Measurements from ENCODE around the gene TTLL8. TPM values are rescaled to one million over a fixed set of nuclear protein-coding genes. Genes with fewer than 3 reads are reported as not detected.

Gene TTLL8
- total and polyA plus RNA-seq, 2 of the 8 experiments (the other 6 are each of a cell fraction or from before 2014, with no cell fraction given) = not detected

DNA sequence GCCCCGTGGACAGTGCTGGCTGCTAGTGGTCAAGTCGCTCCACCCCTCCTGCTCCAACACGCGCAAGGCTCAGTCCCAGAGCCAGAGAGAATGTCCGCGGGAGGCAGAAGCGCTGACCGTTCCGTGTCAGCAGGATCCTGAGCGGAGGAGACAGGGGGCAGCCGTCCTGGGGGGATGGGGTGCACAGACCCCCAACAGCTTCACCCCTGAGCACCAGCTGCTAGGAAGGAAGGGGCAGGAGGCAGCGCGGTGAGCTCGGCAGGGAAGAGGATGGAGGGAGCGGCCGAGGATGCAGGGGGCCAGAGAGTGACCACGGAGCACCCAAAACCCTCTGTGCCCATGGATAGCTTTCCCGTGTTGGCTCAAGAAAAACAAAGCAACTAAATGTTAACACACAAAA lies 6.4 kb upstream of the TTLL8 start:
- H2BK15ac ChIP-seq (ENCODE audit: low read length) = no peak overlapping the region
- H3K56ac ChIP-seq (replicated peaks; ENCODE audit: insufficient read length, low read depth, low read length) = no peak overlapping the region
- no peaks in the 10 kb centered on the region for H4K20me1 ChIP-seq (replicated peaks in 1 of 2; ENCODE audit: control insufficient read depth in 1 of 2, insufficient read depth in 2 of 2, low read length in 2 of 2)
- WGBS, 2 experiments (ENCODE audit: extremely low coverage in 1 of 2, insufficient coverage in 1 of 2, insufficient read length in 1 of 2, insufficient replicate concordance in 2 of 2, low coverage in 1 of 2, low lambda C conversion rate in 2 of 2, missing lambda C conversion rate in 1 of 2) = 90% methylated on average over 18 of the region's 18 CpGs; no CpG with 5 or more reads in 1 of the 2 experiments
- no peak overlapping the region for H3K9ac ChIP-seq (replicated peaks in 1 of 4; ENCODE audit: extremely low read depth in 1 of 4, low read depth in 3 of 4, low read length in 3 of 4)
- H4K5ac ChIP-seq (ENCODE audit: insufficient read length, low read depth, low read length) = no peak overlapping the region
- H2BK120ac ChIP-seq (replicated peaks; ENCODE audit: low read depth, low read length) = no peak overlapping the region
- POLR2A ChIA-PET (ENCODE audit: partially characterized antibody) = interaction anchor here (1.1 kb wide), 1 partner anchor 8 kb away, joined by 4 read pairs; no protein-coding TSS in a partner anchor
- H3K4ac ChIP-seq (replicated peaks; ENCODE audit: insufficient read length, low read depth, low read length) = no peak overlapping the region
- H3K23me2 ChIP-seq (ENCODE audit: low read depth, low read length) = peaks cover under 1% of the 10 kb centered on the region; the same call in 1 of the 2 replicates
- no peaks in the 10 kb centered on the region for H3K36me3 ChIP-seq (ENCODE audit: control insufficient read depth in 2 of 4, insufficient read depth in 4 of 4, low read length in 3 of 4)
- H2BK12ac ChIP-seq (ENCODE audit: low read depth, low read length) = no peak overlapping the region
- no peak overlapping the region for H3K18ac ChIP-seq (ENCODE audit: extremely low read depth, low read length)
- H2BK20ac ChIP-seq (ENCODE audit: low read length) = no peak overlapping the region
- H2AFZ ChIP-seq (ENCODE audit: low read length) = no peak overlapping the region
- no peak overlapping the region for H2BK5ac ChIP-seq (ENCODE audit: low read depth, low read length)
- H3K27me3 ChIP-seq (replicated peaks in 1 of 4; ENCODE audit: control insufficient read depth in 3 of 4, extremely low read depth in 1 of 4, insufficient read depth in 3 of 4, low read length in 3 of 4) = peaks cover 0 to 4% (median 0%) of the 10 kb centered on the region in 4 experiments; a peak in 2 of 7 replicates
- no peaks in the 10 kb centered on the region for H3K9me3 ChIP-seq (ENCODE audit: insufficient read depth in 2 of 2, low read depth in 1 of 2, low read length in 1 of 2)
- no peak overlapping the region for H2AK5ac ChIP-seq (ENCODE audit: low read depth, low read length)
- CTCF ChIA-PET (ENCODE audit: partially characterized antibody) = interaction anchor here (0.9 to 2.0 kb wide), 8 partner anchors 11 to 144 kb away, joined by 3 to 7 read pairs (median 4); partner anchors contain the start of gene MLC1
- H3K79me2 ChIP-seq (ENCODE audit: control insufficient read depth in 1 of 2, insufficient read depth in 2 of 2, low read length in 2 of 2) = no peaks in the 10 kb centered on the region
- no peak overlapping the region for H3K14ac ChIP-seq (ENCODE audit: insufficient read length)
- no peaks in the 10 kb centered on the region for H3K79me1 ChIP-seq (ENCODE audit: low read depth, low read length)
- H3K4me1 ChIP-seq (replicated peaks in 1 of 4; ENCODE audit: control insufficient read depth in 3 of 4, insufficient read depth in 4 of 4, low read length in 3 of 4) = peaks cover 0 to 11% (median 2%) of the 10 kb centered on the region in 4 experiments; a peak in 4 of 7 replicates
- no peak overlapping the region for H3K4me3 ChIP-seq (ENCODE audit: extremely low read depth in 1 of 4, insufficient read depth in 2 of 4, low read depth in 3 of 4, low read length in 4 of 4)
- no peak overlapping the region for H3K23ac ChIP-seq (ENCODE audit: insufficient read length)
- DNase-seq (ENCODE audit: low read depth in 1 of 2, low spot score in 2 of 2) (no peak), FAIRE-seq (no peak)
- H4K91ac ChIP-seq (replicated peaks; ENCODE audit: insufficient read length, low read length) = no peak overlapping the region
- H3K27ac ChIP-seq (ENCODE audit: low read depth, low read length) = no peak overlapping the region
- no peak overlapping the region for H4K8ac ChIP-seq (ENCODE audit: extremely low read depth, insufficient read depth, low read length)
- no peak overlapping the region for H3K4me2 ChIP-seq (ENCODE audit: insufficient read depth in 1 of 2, low read depth in 2 of 2, low read length in 2 of 2)
- TF ChIP-seq, protein P1, sequence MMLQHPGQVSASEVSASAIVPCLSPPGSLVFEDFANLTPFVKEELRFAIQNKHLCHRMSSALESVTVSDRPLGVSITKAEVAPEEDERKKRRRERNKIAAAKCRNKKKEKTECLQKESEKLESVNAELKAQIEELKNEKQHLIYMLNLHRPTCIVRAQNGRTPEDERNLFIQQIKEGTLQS (IDR thresholded peaks at IDR 0.05; ENCODE audit: insufficient read depth, low read depth, low read length) = no peak
- TF ChIP-seq CBX8 (IDR thresholded peaks at IDR 0.05; ENCODE audit: borderline replicate concordance, low read depth, low read length) (no peak), SP2 (IDR thresholded peaks at IDR 0.05; ENCODE audit: low read length) (no peak), ASH2L (IDR thresholded peaks at IDR 0.05; ENCODE audit: low read length) (no peak), GABPA (IDR thresholded peaks at IDR 0.05; ENCODE audit: borderline replicate concordance, insufficient read depth, low read length) (no peak), NANOG (IDR thresholded peaks at IDR 0.05; ENCODE audit: insufficient read depth, low read depth, low read length, poor library complexity, severe bottlenecking) (no peak), CTBP2 (IDR thresholded peaks at IDR 0.05; ENCODE audit: borderline replicate concordance, insufficient read depth, insufficient read length, low read length) (no peak), SP4 (IDR thresholded peaks at IDR 0.05; ENCODE audit: low read length) (no peak), EGR1 (IDR thresholded peaks at IDR 0.05; ENCODE audit: borderline replicate concordance, low read depth, low read length) (no peak), TBP (IDR thresholded peaks at IDR 0.05; ENCODE audit: low read depth, low read length) (no peak), CBX5 (IDR thresholded peaks at IDR 0.05; ENCODE audit: low read depth, low read length) (no peak), CREB1 (IDR thresholded peaks at IDR 0.05) (no peak), SIN3A (conservative IDR thresholded peaks at IDR 0.05 in 1 of 2, IDR thresholded peaks at IDR 0.05 in 1 of 2; ENCODE audit: low read depth in 1 of 2, low read length in 2 of 2) (no peak), RBBP5 (IDR thresholded peaks at IDR 0.05; ENCODE audit: borderline replicate concordance, low read depth, low read length) (no peak)

All from H1 (cell line).